Fibroblast of skin of left quadriceps (primary cell): ENCODE data around the gene SHISAL1.

ENCODE experiments used
- DNase-seq, 2 experiments: peaks; one replicate each; pipeline ENCODE4 v3.0.0-alpha.2; 2013; ENCODE audit warnings: low read depth in 2 of 2

SHISAL1 gene

GRCh38 chr22:44342347-44342956 lies 29.7 kb upstream of the SHISAL1 start:
- no peak for DNase-seq

DNA sequence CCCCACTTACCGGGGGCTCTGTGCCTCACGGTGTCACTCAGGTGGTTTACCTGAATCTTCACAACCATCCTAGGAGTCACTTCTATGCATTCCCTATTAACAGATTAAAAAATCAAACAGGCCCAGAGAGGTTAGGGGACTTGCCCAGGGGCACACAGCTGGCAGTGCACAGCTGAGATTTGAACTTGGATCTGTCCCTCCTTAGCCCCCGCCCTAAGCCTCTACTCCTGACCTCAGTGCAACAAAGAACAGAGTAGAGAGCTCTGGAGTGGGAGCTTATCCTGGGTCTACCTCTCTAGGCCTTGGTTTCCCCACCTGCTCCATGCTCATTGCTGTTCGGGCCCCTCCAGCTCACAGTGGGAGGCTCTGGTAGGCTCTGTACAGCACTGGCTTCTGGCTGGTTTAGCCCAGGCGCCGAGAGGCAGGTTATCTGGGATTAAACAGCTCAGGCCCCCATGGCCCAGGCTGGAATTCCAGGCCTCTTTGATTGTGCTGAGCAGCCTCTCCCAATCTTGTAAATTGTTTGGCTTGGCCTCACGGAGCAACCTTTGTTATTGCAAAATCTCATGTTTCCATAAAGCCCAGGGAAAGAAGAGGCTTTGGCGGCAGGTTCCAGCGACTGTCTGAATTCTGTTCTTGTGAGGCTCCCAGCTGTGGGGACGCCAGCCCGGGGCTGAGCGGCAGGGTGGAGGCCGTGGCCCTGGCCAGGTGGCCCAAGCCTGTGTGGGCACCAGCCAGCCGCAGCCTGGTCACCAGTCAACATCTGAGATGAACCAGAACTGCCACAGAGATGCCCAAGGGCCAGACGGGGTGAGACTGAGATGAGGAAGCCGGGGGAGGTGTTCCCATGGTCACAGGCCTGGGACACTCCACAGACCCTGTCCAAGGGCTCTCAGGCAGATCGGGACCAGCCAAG lies 28.9 kb upstream of the SHISAL1 start:
- DNase-seq: no peak

- no peak for DNase-seq
Measured at GRCh38 chr22:44340271-44341239, 27.8 kb upstream of the SHISAL1 start.

DNA sequence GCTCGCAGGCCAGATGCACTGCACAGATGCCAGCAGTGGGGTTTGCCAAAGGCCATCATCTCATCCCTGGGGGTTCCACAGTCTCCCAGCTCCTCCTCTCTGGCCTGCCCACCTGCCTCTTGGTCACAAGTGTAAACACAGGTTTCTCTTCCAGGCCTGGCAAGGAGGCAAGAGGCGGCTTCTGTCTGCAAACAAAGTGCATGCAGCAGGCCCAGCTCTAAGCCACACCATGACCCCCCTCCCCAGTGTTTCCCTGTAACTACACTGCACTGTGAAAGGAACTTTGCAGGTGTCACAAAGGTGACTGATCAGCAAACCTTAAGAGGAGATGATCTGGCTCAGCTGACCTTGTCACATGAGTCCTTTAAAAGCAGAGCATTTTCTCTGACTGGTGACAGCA lies 26.2 kb upstream of the SHISAL1 start:
- DNase-seq: no peak

DNA sequence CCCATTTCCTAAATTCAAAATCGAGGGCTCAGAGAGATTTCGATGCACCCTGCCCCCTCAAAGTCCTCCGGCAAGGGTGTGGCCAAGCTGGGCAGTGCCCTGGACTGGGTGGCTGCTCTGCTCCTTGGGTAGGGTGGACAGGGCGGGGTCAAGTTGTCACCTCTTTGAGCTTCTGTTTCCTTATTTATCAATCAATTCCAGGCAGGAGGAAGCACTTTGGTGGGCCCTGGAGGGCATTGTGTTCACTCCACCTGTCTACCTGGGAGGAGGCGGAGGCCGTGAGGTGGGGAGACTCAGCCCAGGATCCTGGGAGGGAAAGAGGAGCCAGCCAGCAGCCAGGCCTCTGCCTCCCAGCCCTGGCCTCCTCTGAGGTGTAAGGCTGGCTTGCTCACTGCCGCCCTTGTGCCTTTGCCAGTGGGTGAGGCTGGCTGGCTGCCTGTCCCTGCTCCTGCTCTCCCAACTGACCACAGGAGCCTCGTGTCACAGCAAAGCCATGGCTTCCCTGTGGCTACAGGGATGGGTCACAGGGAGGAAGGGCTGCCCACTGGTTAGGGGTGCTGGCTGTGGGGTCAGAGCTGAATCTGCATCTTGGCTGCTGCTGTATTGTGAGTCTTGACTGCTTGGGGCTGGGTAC lies 25.5 kb upstream of the SHISAL1 start:
- no peak for DNase-seq

DNA sequence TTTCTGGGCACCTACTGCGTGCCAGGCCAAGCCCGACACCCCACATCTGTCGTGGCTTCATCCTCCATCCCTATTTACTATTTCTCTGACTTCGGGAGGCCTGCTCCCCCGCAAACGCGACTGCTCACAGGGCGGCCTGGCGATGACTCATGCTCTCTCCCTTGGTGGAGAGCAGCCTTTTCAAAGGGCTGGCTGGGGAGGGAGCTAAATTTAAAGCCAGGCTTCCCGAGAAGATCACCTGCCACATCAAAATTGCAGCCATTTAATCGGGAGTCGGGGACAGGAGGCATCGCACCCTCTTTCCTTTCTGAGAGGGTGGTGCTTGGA lies 24.9 kb upstream of the SHISAL1 start:
- peak in 1 of 2 experiments; percentile 24 for DNase-seq

DNA sequence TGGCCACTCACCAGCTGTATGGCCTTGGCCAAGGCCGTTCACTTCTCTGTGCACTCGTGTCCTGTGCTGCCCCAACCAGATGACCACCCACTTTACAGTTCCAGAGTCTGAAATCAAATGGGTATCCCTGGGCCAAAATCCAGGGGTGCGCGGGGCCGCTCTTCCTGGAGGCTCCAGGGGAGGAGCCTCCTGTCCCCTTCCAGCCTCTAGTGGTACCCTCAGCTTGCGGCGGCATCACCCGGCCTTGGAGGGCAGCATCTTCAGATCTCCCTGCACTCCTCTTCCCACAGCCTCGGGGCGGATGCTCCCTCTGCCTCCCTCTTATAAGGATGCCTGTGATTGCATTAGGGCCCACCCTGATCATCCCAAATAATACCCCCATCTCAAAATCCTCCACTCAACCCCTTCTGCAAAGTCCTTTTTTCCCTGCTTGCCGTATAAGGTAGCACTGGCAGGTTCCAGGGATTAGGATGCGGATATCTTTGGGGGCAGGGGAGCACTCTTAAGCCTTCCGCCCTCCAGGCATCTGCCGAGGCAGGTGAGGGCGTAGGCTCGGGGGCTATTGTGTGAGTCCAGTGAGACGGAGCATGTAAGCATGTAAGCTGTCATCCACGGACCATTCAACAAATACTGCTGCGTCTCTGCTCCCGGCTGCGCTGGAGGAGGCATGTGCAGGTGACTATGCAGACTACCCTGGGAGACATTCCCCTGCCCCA lies 24.4 kb upstream of the SHISAL1 start:
- DNase-seq: no peak

DNA sequence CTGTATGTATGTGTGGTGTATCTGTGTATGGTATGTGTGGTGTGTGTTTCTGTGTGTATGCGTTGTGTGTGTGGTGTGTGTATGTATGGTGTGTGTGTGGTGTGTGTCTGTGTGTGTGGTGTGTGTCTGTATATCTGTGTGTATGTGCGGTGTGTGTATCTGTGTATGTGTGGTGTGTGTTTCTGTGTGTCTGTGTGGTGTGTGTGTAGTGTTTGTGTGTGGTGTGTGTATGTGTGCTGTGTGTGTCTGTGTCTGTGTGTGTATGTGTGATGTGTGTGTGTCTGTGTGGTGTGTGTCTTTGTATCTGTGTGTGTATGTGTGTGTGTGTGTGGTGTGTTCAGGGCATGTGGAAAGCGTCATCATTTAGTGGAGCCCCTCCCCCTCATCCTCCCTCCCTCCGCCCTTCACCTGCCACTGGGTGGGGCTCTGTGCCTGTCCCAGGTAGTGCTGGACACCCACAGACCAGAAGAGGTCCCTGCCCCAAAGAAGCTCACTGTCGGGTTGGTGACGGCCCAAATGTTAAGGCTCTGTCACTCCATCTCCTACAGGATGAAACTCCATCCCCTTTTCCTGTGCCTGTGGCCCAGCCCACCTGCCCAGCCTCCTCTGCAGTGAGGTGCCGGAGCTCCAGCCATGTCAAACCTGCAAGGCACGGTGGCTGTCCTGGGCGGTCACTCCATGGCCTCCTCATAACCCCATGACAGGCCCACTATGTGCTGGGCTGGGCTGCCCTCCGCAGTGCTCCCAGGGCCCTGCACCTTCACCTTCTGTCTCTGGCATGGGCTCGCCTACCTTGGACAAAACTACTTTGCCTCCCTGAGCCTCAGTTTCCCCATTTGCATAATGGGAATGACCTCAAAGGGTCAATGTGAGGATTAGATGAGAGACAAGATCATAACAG lies 23.4 kb upstream of the SHISAL1 start:
- no peak for DNase-seq

- no peak for DNase-seq
Measured at GRCh38 chr22:44335066-44335839, 22.5 kb upstream of the SHISAL1 start.

- no peak for DNase-seq
Measured at GRCh38 chr22:44333847-44334635, 21.3 kb upstream of the SHISAL1 start.

DNA sequence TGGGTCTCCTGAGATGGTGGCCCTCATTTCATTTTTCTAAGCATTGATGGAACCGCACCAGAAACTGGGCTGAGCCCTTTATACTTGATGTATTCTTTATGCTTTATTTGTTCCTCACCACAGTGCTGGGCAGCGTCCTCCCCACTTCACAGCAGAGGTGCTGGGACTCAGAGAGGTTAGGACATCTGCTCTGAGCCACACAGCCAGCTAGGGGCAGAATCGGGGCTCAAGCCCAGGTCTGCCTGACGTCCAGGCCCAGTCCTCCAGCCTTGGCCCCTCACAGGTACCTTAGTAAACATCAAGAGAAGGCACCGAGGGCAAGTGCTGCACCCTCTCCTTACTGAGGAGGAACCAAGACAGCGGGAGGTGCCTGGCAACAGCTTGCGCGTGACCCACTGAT lies 20.2 kb upstream of the SHISAL1 start:
- DNase-seq: no peak

DNA sequence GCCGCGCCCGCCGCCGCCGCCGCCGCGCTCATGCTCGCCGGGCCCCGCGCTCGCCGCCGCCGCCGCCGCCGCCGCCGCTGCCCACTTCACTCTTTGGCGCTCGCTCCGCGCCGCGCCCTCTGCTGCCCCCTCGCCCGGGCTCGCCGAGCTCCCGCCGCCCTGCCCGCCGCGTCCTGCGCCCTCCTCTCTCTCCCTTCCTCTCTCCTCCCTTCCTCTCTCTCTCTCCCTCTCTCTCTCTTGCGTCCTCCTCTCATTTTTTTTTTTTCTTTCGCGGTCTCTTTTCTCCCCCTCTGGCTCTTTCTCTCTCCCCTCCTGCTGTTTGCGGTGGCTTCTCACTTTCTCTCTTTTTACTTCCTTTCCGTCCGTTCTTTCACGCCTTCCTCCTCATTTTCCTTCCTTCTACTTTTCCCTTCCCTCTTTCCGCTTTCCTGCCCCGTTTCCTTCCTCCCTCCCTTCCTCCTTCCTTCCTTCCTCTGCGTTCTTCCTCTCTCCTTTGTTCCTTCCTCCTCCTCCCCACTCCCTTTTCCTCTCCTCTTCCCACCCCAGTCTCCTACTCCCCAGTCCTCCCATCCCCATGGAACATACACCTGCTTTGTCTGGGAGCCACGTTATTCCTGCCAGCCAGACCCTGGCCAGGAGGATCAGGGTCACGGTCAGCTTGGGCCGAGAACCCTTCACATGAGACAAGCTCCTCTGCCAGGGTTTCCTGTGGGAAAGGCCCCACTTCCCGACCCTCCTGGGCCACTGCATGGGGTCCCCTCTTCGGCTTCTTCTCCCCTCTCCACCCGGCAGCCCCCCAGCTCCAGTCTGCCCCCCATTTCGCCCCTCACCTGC lies 19.3 kb upstream of the SHISAL1 start:
- no peak for DNase-seq

- no peak for DNase-seq
Measured at GRCh38 chr22:44330744-44331660, 18.3 kb upstream of the SHISAL1 start.

GRCh38 chr22:44330188-44330743 lies 17.5 kb upstream of the SHISAL1 start:
- no peak for DNase-seq

DNA sequence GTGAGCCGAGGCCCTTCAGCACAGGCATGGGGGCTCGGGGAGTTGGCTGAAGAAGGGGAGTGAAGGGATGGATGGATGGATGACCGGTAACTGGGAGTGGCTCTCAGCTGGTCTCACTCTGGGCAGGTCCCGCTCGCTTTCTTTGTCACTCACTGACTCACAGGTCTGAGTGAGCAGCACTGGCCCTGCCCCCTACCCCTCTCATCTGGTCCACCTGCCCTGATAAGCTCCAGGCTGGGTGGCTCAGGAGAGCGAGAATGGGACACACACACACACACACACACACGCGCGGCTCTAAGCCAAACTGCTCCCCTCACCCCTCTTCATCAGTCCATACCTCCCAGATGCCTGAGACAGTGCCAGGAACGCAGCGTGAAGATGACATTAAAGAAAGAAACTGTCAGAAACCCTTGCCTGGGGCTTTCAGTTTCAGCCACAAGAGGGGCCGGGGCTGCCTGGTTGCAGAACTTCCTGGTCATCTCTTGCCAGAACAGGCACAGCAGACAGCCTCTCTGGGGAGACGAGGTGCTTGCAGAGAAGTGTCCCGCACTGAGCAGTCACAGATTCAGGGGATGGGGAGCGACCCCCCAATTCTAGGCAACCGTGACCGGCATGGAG lies 16.5 kb upstream of the SHISAL1 start:
- DNase-seq: no peak

DNA sequence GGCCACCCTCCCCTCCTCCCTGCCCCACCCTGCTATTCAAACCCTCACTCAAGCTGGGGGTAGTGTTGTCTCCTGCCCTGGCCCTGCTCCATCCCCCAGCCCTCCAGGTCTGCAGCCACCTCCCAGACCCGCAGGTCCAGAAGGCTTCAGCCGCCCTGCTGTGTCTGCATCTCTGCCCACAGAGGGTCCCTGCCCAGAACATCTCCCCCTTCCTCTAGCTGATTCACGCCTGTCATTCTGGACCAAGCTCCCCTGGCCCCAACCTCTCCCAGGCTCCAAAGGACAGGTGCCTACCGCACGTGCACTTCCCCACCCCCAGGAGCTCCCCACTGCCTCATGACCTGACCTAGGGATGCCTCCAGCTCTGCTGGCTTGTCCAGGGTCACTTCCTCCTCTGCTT lies 16.0 kb upstream of the SHISAL1 start:
- no peak for DNase-seq
